Measurements from ENCODE around the gene SEC31A.
A peak's percentile ranks its signal among the peaks of the same experiment; 100 is the strongest.

The SEC31A gene

DNA sequence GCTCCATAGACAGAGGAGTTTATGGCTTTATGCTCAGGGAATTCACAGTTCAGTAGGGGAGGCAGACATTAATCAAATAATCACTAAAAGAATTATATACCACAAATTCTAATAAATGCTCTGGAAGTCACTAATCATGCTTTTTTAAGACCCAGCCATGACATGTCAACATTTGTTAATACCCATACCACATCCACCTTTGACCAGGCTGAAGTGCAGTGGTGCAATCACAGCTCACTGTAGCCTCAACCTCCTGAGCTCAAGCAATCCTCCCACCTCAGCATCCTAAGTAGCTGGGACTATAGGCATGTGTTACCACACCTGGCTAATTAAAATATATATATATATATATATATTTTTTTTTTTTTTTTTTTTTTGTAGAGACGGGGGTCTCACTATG is 79.6 kb downstream of the SEC31A start:
- peak overlapping the region in 4 of 11 experiments; percentile 28 to 52 (median 42); a peak in 6 of 22 replicates for H3K4me2 ChIP-seq
- H3K4me1 ChIP-seq, result peaks cover 0 to 19% (median 12%) of the 10 kb centered on the region in 10 experiments; a peak in 15 of 20 replicates
- no peaks in the 10 kb centered on the region; a peak in 1 of 22 replicates for H4K20me1 ChIP-seq
- H3K9me3 ChIP-seq (replicated peaks in 1 of 11), result no peaks in the 10 kb centered on the region
- H3K27me3 ChIP-seq, result no peaks in the 10 kb centered on the region
- H3K36me3 ChIP-seq, result peaks cover 0 to 4% (median 0%) of the 10 kb centered on the region in 11 experiments; a peak in 4 of 22 replicates
- no peak overlapping the region for H3K9ac ChIP-seq
- peak overlapping the region in 1 of 11 experiments; percentile 35; a peak in 1 of 22 replicates for H3K27ac ChIP-seq
- no peak for TF ChIP-seq Cebpa-rat (IDR thresholded peaks at IDR 0.05)
- no peak overlapping the region for H3K4me3 ChIP-seq

DNA sequence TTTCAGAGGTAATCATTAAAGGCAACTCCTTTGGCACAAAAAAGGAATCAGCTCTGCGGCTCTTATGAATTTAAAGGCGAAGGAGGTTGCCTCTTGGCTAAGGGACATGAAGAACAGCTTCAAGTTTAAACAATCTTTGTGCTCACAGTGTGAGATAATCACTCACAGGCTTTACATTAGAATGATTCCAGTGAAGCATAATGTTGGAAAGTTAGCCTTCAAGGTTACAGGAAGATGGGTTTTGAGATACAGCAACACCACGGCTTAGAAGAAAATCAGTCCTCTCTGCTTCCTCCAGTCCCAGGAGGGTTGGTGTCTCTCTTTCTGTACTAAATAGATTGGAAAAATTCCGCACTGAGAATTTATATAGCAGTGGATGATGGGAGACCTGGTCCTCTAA is 80.8 kb downstream of the SEC31A start:
- Histone ChIP-seq H3K4me2 (no peak overlapping the region), H3K4me3 (no peak overlapping the region), H3K9me3 (replicated peaks in 1 of 11) (no peaks in the 10 kb centered on the region), H4K20me1 (no peaks in the 10 kb centered on the region; a peak in 1 of 22 replicates), H3K27me3 (no peaks in the 10 kb centered on the region), H3K27ac (no peak overlapping the region), H3K9ac (no peak overlapping the region), H3K36me3 (no peaks in the 10 kb centered on the region), H3K4me1 (peaks cover 0 to 19% (median 12%) of the 10 kb centered on the region in 10 experiments; a peak in 15 of 20 replicates)
- TF ChIP-seq Cebpa-rat (IDR thresholded peaks at IDR 0.05), result no peak

DNA sequence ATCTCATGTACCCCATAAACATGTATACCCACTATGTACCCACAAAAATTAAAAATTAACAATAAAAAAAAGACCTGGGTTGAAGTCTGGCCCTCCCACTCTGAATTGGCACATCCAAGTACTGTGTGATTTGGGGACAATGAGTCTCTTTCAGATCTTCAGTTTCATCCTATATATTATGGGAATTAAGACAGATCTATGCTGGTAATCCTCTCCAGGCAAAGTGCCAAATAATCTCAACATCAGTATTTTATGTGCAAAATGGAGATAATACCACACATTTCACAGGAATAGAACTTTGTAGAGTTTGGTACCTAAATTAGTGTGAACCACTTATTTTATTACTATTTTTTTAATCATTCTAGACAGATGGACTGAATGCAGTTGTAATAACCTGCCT is 81.3 kb downstream of the SEC31A start:
- Histone ChIP-seq H3K4me2 (no peak overlapping the region), H3K4me1 (peaks cover 0 to 19% (median 12%) of the 10 kb centered on the region in 10 experiments; a peak in 15 of 20 replicates), H3K27ac (no peak overlapping the region), H3K36me3 (no peaks in the 10 kb centered on the region), H3K27me3 (no peaks in the 10 kb centered on the region), H3K4me3 (no peak overlapping the region), H4K20me1 (no peaks in the 10 kb centered on the region), H3K9ac (no peak overlapping the region), H3K9me3 (replicated peaks in 1 of 11) (no peaks in the 10 kb centered on the region)
- TF ChIP-seq Cebpa-rat (IDR thresholded peaks at IDR 0.05), result no peak

DNA sequence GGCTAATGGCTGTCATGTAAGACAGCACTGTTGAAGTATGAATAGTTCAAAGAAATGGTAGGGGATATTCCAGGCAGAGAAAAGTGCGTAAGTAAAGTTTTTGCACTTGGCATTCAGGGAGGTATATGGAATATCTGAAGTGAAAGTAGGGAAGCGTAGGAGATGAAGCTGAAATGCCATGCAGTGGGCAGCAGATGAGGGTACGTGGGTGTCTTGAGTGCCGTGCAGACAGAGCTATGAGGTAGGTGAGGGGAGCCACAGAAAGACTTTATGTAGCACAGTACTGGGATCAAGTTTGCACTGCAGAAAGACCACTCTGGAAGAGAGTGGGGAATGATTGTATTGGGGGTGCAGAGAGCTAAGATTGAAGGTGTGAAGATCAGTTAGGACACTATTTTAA is 87.2 kb downstream of the SEC31A start:
- H3K4me1 ChIP-seq, result peaks cover 10 to 21% (median 15%) of the 10 kb centered on the region in 10 experiments
- H3K36me3 ChIP-seq, result no peaks in the 10 kb centered on the region
- H3K9ac ChIP-seq, result no peak overlapping the region
- H3K4me2 ChIP-seq, result no peak overlapping the region
- no peak overlapping the region for H3K4me3 ChIP-seq
- H3K9me3 ChIP-seq (replicated peaks in 1 of 11), result peaks cover 0 to 18% (median 0%) of the 10 kb centered on the region in 11 experiments; a peak in 9 of 22 replicates
- no peak overlapping the region for H3K27ac ChIP-seq
- no peaks in the 10 kb centered on the region for H4K20me1 ChIP-seq
- peaks cover 0 to 17% (median 12%) of the 10 kb centered on the region in 11 experiments; a peak in 11 of 22 replicates for H3K27me3 ChIP-seq
- no peak for TF ChIP-seq Cebpa-rat (IDR thresholded peaks at IDR 0.05)

DNA sequence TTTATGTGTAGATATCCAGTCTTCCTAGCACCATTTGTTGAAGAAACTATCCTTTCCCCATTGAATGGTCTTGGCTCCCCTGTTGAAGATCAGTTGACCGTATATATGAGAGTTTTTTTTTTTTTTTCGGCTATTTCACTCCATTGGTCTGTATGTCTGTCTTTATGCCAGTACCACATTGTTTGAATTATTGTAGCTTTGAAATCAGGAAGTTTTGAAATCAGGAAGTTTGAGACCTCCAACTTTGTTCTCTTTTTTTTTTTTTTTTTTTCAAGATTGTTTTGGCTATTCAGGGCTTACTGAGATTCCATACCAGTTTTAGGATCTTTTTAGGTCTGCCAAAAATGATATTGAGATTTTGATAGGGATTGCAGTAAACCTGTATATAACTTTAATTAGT is 88.0 kb downstream of the SEC31A start:
- H3K27me3 ChIP-seq, result peaks cover 0 to 23% (median 18%) of the 10 kb centered on the region in 11 experiments; a peak in 14 of 22 replicates
- no peak for TF ChIP-seq Cebpa-rat (IDR thresholded peaks at IDR 0.05)

DNA sequence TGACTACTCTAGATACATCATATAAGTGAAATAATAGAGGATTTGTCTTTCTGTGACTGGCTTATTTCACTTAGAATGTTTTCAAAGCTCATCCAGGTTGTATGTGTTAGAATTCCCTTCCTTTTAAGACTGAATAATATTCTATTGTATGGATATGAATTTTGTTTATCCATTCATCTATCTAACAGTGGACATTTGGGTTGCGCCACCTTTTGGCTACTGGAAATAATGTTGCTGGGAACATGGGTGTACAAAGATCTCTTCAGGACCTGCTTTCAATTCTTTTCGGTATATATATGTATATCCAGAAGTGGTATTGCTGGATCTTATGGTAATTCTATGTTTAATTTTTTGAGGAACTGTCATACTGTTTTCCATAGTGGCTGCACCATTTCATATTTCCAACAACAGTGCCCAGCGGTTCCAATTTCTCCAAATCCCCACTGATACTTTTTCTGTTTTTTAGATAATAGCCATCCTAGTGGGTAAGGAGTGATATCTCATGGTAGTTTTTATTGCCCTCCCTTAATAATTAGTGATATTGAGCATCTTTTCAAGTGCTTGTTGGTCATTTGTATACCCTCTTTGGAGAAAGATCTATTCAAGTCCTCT is 88.9 kb downstream of the SEC31A start:
- Histone ChIP-seq H3K36me3 (no peaks in the 10 kb centered on the region), H3K27ac (no peak overlapping the region), H3K27me3 (peaks cover 5 to 30% (median 24%) of the 10 kb centered on the region in 11 experiments; a peak in 16 of 22 replicates), H3K4me1 (peaks cover 18 to 29% (median 23%) of the 10 kb centered on the region in 10 experiments), H3K4me2 (no peak overlapping the region), H4K20me1 (peaks cover 0 to 8% (median 7%) of the 10 kb centered on the region in 11 experiments; a peak in 13 of 22 replicates), H3K9me3 (replicated peaks in 1 of 11) (peaks cover 0 to 18% (median 0%) of the 10 kb centered on the region in 11 experiments; a peak in 9 of 22 replicates), H3K4me3 (no peak overlapping the region), H3K9ac (no peak overlapping the region)
- TF ChIP-seq Cebpa-rat (IDR thresholded peaks at IDR 0.05), result no peak

More for the DNA sequence above, 88.0 kb downstream of the SEC31A start:
- Histone ChIP-seq H3K9ac (no peak overlapping the region), H3K27ac (no peak overlapping the region), H4K20me1 (no peaks in the 10 kb centered on the region; a peak in 1 of 22 replicates), H3K4me3 (no peak overlapping the region), H3K4me2 (peak overlapping the region in 3 of 11 experiments; percentile 18 to 26 (median 21); a peak in 3 of 22 replicates), H3K4me1 (peaks cover 10 to 21% (median 16%) of the 10 kb centered on the region in 10 experiments), H3K9me3 (replicated peaks in 1 of 11) (peaks cover 0 to 18% (median 0%) of the 10 kb centered on the region in 11 experiments; a peak in 9 of 22 replicates), H3K36me3 (no peaks in the 10 kb centered on the region)

DNA sequence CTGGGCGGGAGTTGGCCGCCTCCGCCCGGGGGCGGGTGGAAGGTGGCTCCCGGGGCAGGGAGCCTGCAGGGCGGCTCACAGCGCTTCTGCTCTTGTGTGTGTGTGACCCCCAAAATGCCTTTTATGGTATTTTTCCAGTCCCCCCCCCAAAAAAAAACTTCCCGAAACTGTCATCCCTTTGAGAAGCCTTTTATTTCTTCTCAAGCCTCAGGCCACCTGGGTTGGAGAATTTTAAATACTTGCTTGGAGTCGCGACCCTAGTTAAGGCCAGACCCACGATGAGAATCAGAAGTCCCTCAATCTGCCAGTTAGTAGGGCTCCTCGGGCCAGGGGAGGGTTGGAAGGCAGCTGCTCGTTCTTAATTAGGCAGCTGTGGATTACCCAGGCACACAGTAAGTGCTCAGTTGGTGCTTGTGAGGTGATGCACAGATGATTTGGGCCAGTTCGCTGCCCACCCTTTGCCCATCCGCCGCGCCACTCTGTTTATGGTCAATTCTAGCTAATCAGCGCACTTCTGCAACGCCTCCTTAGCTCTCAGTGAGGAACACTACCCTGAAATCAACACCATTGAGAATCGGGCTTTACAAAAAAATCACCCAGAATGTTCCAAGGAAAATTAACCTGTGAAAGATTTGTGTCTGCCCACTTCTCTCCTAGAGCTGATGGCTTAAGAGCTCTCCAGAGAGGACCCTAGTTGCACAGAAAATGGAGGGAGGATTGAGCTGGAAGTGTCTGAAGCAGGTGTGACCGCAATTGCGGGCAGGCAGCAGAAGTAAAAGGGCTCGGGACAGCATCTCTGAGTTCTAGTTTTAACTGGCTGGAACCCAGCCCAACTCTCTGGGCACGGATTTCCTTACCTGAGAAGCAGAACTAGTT is 91.7 kb downstream of the SEC31A start:
- peak overlapping the region; percentile 70 to 89 (median 82) for H3K4me3 ChIP-seq
- H3K9me3 ChIP-seq (replicated peaks in 1 of 11), result peaks cover 0 to 18% (median 0%) of the 10 kb centered on the region in 11 experiments; a peak in 9 of 22 replicates
- H3K27me3 ChIP-seq, result peaks cover 5 to 30% (median 24%) of the 10 kb centered on the region in 11 experiments; a peak in 16 of 22 replicates
- peaks cover 0 to 17% (median 15%) of the 10 kb centered on the region in 11 experiments; a peak in 13 of 22 replicates for H4K20me1 ChIP-seq
- H3K4me1 ChIP-seq, result peaks cover 22 to 36% (median 32%) of the 10 kb centered on the region in 10 experiments
- H3K27ac ChIP-seq, result peak overlapping the region in 9 of 11 experiments; percentile 46 to 71 (median 65); a peak in 17 of 22 replicates
- H3K9ac ChIP-seq, result peak overlapping the region; percentile 68 to 84 (median 78)
- peaks cover 0 to 9% (median 0%) of the 10 kb centered on the region in 11 experiments; a peak in 4 of 22 replicates for H3K36me3 ChIP-seq
- peak overlapping the region; percentile 89 to 99 (median 96) for H3K4me2 ChIP-seq
- TF ChIP-seq Cebpa-rat (IDR thresholded peaks at IDR 0.05), result no peak

DNA sequence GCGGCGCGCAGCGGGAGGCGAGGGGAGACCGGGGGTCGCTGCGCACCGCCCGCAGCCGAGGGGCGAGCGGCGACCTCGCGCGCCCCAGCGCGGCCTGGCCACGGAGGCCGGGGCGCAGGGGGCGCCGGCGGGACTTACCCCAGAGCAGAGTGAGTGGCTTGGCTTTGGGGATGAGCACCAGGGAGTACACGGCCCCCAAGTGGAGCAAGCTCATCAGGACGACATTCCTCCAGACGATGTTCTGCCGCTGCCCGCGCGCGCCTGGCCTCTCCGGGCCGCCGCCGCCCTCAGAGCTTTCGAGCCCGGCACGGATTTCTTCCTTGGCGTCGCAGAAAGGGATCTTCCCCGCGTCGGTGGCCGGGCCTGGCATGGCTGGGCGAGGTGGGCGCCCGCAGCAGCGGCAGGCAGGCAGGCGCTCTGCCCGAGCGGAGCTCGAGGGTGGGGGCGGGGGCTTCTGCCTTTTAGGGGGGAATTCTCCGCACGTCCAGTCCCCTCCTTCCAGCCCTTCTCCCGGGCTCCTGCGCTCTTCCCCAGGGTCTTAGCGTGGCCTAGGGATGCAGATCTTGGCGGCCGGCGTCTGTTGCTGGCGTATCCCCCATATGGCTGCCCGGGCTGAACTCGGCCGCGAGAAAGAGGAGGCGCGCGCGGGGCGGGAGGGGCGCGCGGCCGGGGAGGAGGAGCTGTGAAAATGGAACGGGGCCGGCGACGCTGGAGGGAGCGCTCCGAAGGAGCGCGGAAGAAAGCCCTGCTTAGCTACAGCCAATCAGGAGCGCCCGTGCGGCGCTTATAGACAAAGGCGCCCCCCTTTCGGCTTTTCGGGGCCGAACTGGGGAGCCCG is 92.6 kb downstream of the SEC31A start, which contains the start of gene SCD5:
SCD5 (minus strand) TSS at position 629 of the 838 bp plus-strand sequence; CDS start at position 370, 259 bp downstream.
- Histone ChIP-seq H3K9ac (peak within 1 kb of the TSS; percentile 68 to 84 (median 78)), H3K27me3 (peaks cover 5 to 30% (median 24%) of the 10 kb centered on the region in 11 experiments; a peak in 16 of 22 replicates), H3K27ac (peak within 1 kb of the TSS in 10 of 11 experiments; percentile 34 to 71 (median 62); a peak in 19 of 22 replicates)

More for the DNA sequence above, 92.6 kb downstream of the SEC31A start, which contains the start of gene SCD5:
- peak within 1 kb of the TSS; percentile 70 to 89 (median 82) for H3K4me3 ChIP-seq
- H3K4me2 ChIP-seq, result peak within 1 kb of the TSS; percentile 89 to 99 (median 96)
- H3K4me1 ChIP-seq, result peaks cover 22 to 36% (median 32%) of the 10 kb centered on the region in 10 experiments
- H4K20me1 ChIP-seq, result peaks cover 0 to 17% (median 15%) of the 10 kb centered on the region in 11 experiments; a peak in 13 of 22 replicates
- TF ChIP-seq Cebpa-rat (IDR thresholded peaks at IDR 0.05), result no peak
- H3K36me3 ChIP-seq, result peaks cover 0 to 13% (median 0%) of the 10 kb centered on the region in 11 experiments; a peak in 4 of 22 replicates
- peaks cover 0 to 11% (median 0%) of the 10 kb centered on the region in 11 experiments; a peak in 8 of 22 replicates for H3K9me3 ChIP-seq (replicated peaks in 1 of 11)
